HPDE6-E6E7 (cell line): ENCODE measurements around the gene GRHL1.
"Not testable (repeated sequence)": the region's sequence is repeated elsewhere in the genome, so short reads cannot be mapped to it uniquely, and the experiment has no call there.

Source experiments
- DNase-seq: peaks from one replicate; pipeline ENCODE4 v3.0.0; 2011; ENCODE audit warnings: missing footprints; ENCODE audit errors: extremely low spot score

The GRHL1 gene

GRCh38 chr2:9951522-9952285 is at the start of gene GRHL1:
Gene GRHL1 (plus strand): TSS chr2:9951693. CDS start chr2:9951834, 141 bp downstream.
- peak; percentile 93 for DNase-seq

- peak; percentile 15 for DNase-seq
Observed at GRCh38 chr2:9905413-9905812, 46.1 kb upstream of the GRHL1 start.

- DNase-seq = no peak
Observed at GRCh38 chr2:9907402-9907801, 44.1 kb upstream of the GRHL1 start.

GRCh38 chr2:9908639-9909038 is 42.9 kb upstream of the GRHL1 start:
- DNase-seq = no peak

GRCh38 chr2:9909106-9909505 is 42.4 kb upstream of the GRHL1 start:
- DNase-seq = no peak

- no peak for DNase-seq
Observed at GRCh38 chr2:9910699-9911098, 40.8 kb upstream of the GRHL1 start.

GRCh38 chr2:9912468-9912867 is 39.0 kb upstream of the GRHL1 start:
- DNase-seq = no peak

- DNase-seq = peak; percentile 89
Observed at GRCh38 chr2:9914384-9915065, 37.0 kb upstream of the GRHL1 start.

GRCh38 chr2:9918275-9918674 is 33.2 kb upstream of the GRHL1 start:
- DNase-seq = no peak

GRCh38 chr2:9919512-9919911 is 32.0 kb upstream of the GRHL1 start:
- no peak for DNase-seq

- not testable (repeated sequence) for DNase-seq
Observed at GRCh38 chr2:9927020-9927419, 24.5 kb upstream of the GRHL1 start.

GRCh38 chr2:9937258-9937657 is 14.2 kb upstream of the GRHL1 start:
- DNase-seq = no peak

GRCh38 chr2:9937968-9938367 is 13.5 kb upstream of the GRHL1 start:
- DNase-seq = no peak

GRCh38 chr2:9939587-9940485 is 11.7 kb upstream of the GRHL1 start:
- DNase-seq = no peak

GRCh38 chr2:9941196-9941995 is 10.1 kb upstream of the GRHL1 start:
- DNase-seq = peak; percentile 25

- no peak for DNase-seq
Observed at GRCh38 chr2:9941996-9942390, 9.5 kb upstream of the GRHL1 start.

GRCh38 chr2:9944330-9944758 is 7.1 kb upstream of the GRHL1 start:
- DNase-seq = no peak

- no peak for DNase-seq
Observed at GRCh38 chr2:9945596-9945995, 5.9 kb upstream of the GRHL1 start.

GRCh38 chr2:9946076-9946475 is 5.4 kb upstream of the GRHL1 start:
- DNase-seq = no peak

GRCh38 chr2:9946818-9947217 is 4.7 kb upstream of the GRHL1 start:
- no peak for DNase-seq

GRCh38 chr2:9948721-9949120 is 2.8 kb upstream of the GRHL1 start:
- DNase-seq = no peak
